AG09309 (cell line): ENCODE data around the gene GPHN.
"Not testable (repeated sequence)": the region's sequence is repeated elsewhere in the genome, so short reads cannot be mapped to it uniquely, and the experiment has no call there.

Experiments used
- DNase-seq: peaks from one replicate; pipeline ENCODE4 v3.0.0-alpha.2; 2010; ENCODE audit warnings: low read depth
- H3K4me3 ChIP-seq: 2 replicates; pipeline ENCODE4 v1.5.1; 2011; ENCODE audit warnings: mild to moderate bottlenecking, low read depth, low read length, moderate library complexity; ENCODE audit not compliant: control insufficient read depth
- CTCF ChIP-seq: IDR thresholded peaks from 2 replicates; pipeline ENCODE4 v1.5.1; 2011; ENCODE audit warnings: mild to moderate bottlenecking, low read depth, low read length, inconsistent platforms; ENCODE audit not compliant: insufficient read depth, control insufficient read depth; ENCODE audit errors: missing control alignments

GPHN gene

GRCh38 chr14:66498311-66498710 is 9.6 kb upstream of the GPHN start:
- no peak for TF ChIP-seq CTCF
- H3K4me3 ChIP-seq, result no peak overlapping the region
- DNase-seq, result no peak

- TF ChIP-seq CTCF, result no peak
- no peak overlapping the region for H3K4me3 ChIP-seq
Observed at GRCh38 chr14:66501592-66501991, 6.4 kb upstream of the GPHN start.

GRCh38 chr14:66502836-66503235 is 5.1 kb upstream of the GPHN start:
- not testable (repeated sequence) for H3K4me3 ChIP-seq

More at GRCh38 chr14:66501592-66501991, 6.4 kb upstream of the GPHN start:
- no peak for DNase-seq

GRCh38 chr14:66503532-66503931 is 4.4 kb upstream of the GPHN start:
- TF ChIP-seq CTCF, result no peak
- DNase-seq, result no peak
- H3K4me3 ChIP-seq, result no peak overlapping the region

More at GRCh38 chr14:66502836-66503235, 5.1 kb upstream of the GPHN start:
- not testable (repeated sequence) for DNase-seq

GRCh38 chr14:66507181-66507721 is 696 bp upstream of the GPHN start:
- no peak for TF ChIP-seq CTCF
- no peak for DNase-seq
- peak overlapping the region; percentile 69 for H3K4me3 ChIP-seq

- peak overlapping the region; percentile 69 for H3K4me3 ChIP-seq
- no peak for TF ChIP-seq CTCF
- no peak for DNase-seq
Observed at GRCh38 chr14:66508547-66508845, 549 bp downstream of the GPHN start.

- TF ChIP-seq CTCF, result no peak
- peak overlapping the region; percentile 69 for H3K4me3 ChIP-seq
- no peak for DNase-seq
Observed at GRCh38 chr14:66508846-66509621, 1.1 kb downstream of the GPHN start.
